AG10803 (cell line): Measurements from ENCODE around the gene CLCA2.

Experiments
- DNase-seq: peaks from one replicate; pipeline ENCODE4 v3.0.0; 2010; ENCODE audit warnings: low read depth
- H3K4me3 ChIP-seq: 2 replicates; pipeline ENCODE4 v1.5.1; 2011; ENCODE audit warnings: mild to moderate bottlenecking, low read length, control low read depth
- TF ChIP-seq, protein P1 (sequence below): conservative IDR thresholded peaks from 2 replicates; pipeline ENCODE4 v1.5.1; 2011; ENCODE audit warnings: mild to moderate bottlenecking, low read length, control low read depth, inconsistent platforms

The CLCA2 gene

GRCh38 chr1:86505564-86505902 is 81.6 kb downstream of the CLCA2 start:
- H3K4me3 ChIP-seq: no peak overlapping the region
- TF ChIP-seq, protein P1, sequence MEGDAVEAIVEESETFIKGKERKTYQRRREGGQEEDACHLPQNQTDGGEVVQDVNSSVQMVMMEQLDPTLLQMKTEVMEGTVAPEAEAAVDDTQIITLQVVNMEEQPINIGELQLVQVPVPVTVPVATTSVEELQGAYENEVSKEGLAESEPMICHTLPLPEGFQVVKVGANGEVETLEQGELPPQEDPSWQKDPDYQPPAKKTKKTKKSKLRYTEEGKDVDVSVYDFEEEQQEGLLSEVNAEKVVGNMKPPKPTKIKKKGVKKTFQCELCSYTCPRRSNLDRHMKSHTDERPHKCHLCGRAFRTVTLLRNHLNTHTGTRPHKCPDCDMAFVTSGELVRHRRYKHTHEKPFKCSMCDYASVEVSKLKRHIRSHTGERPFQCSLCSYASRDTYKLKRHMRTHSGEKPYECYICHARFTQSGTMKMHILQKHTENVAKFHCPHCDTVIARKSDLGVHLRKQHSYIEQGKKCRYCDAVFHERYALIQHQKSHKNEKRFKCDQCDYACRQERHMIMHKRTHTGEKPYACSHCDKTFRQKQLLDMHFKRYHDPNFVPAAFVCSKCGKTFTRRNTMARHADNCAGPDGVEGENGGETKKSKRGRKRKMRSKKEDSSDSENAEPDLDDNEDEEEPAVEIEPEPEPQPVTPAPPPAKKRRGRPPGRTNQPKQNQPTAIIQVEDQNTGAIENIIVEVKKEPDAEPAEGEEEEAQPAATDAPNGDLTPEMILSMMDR: no peak
- no peak for DNase-seq
